CD14-positive monocyte (primary cell): ENCODE measurements around the gene SEMA3D. TPM values are rescaled to one million over a fixed set of nuclear protein-coding genes. Genes with fewer than 3 reads are reported as not detected.

Experiments used
- DNase-seq, 3 donors: peaks; one replicate each; pipeline ENCODE4 v3.0.0-alpha.2; 2011 to 2022
- H2AFZ ChIP-seq: 2 replicates; pipeline ENCODE4 v1.6.0; 2012; ENCODE audit warnings: mild to moderate bottlenecking, low read depth, low read length, inconsistent platforms; ENCODE audit not compliant: insufficient read depth, poor library complexity, severe bottlenecking
- H3K27ac ChIP-seq, 2 donors: 1 replicate in 1 of 2; 2 replicates in 1 of 2; pipeline ENCODE4 v1.5.1; 2012 to 2013; ENCODE audit warnings: low read length in 2 of 2, control low read depth in 1 of 2, inconsistent platforms in 1 of 2, low read depth in 1 of 2, mild to moderate bottlenecking in 1 of 2
- H3K27me3 ChIP-seq, 2 donors: one replicate each; pipeline versions ENCODE4 v1.6.0 to v1.6.1; 2011 to 2013; ENCODE audit warnings: low read length in 2 of 2; ENCODE audit not compliant: control insufficient read depth in 2 of 2, insufficient read depth in 2 of 2
- H3K36me3 ChIP-seq, 2 donors: replicated peaks in 1 of 2; 1 replicate in 1 of 2; 2 replicates in 1 of 2; pipeline versions ENCODE4 v1.5.1 to v1.6.1; 2012 to 2013; ENCODE audit warnings: low read length in 2 of 2, control low read depth in 1 of 2, inconsistent platforms in 1 of 2, mild to moderate bottlenecking in 1 of 2; ENCODE audit not compliant: insufficient read depth in 2 of 2, control insufficient read depth in 1 of 2
- H3K4me1 ChIP-seq, 2 donors: 1 replicate in 1 of 2; 2 replicates in 1 of 2; pipeline versions ENCODE4 v1.5.1 to v1.6.1; 2012 to 2013; ENCODE audit warnings: low read length in 2 of 2, control low read depth in 1 of 2, inconsistent platforms in 1 of 2, mild to moderate bottlenecking in 1 of 2, moderate library complexity in 1 of 2; ENCODE audit not compliant: insufficient read depth in 2 of 2, control insufficient read depth in 1 of 2
- H3K4me2 ChIP-seq: replicated peaks from 2 replicates; pipeline ENCODE3; 2012; ENCODE audit warnings: low read length, moderate library complexity, mild to moderate bottlenecking; ENCODE audit not compliant: poor library complexity, severe bottlenecking; ENCODE audit errors: extremely low read depth
- H3K4me3 ChIP-seq, 3 experiments: fragments of 200-600 bp in 1 of 3; sonication (generic) in 1 of 3; replicated peaks in 1 of 3; 1 replicate in 2 of 3; 2 replicates in 1 of 3; pipeline ENCODE4 v1.5.1; 2011 to 2013; ENCODE audit warnings: low read length in 3 of 3, mild to moderate bottlenecking in 3 of 3, control low read depth in 2 of 3, low read depth in 2 of 3, inconsistent platforms in 1 of 3, moderate library complexity in 1 of 3
- H3K79me2 ChIP-seq: 2 replicates; pipeline ENCODE4 v1.6.0; 2012; ENCODE audit warnings: mild to moderate bottlenecking, control low read depth, inconsistent platforms, low read length, moderate library complexity; ENCODE audit not compliant: insufficient read depth
- H3K9ac ChIP-seq: 2 replicates; pipeline ENCODE4 v1.6.0; 2017; ENCODE audit warnings: low read length, mild to moderate bottlenecking; ENCODE audit not compliant: insufficient read depth, poor library complexity, severe bottlenecking
- H3K9me3 ChIP-seq, 2 donors: replicated peaks in 1 of 2; 1 replicate in 1 of 2; 2 replicates in 1 of 2; pipeline versions ENCODE4 v1.5.1 to v1.6.1; 2012 to 2013; ENCODE audit warnings: low read length in 2 of 2, control low read depth in 1 of 2; ENCODE audit not compliant: control insufficient read depth in 1 of 2, insufficient read depth in 1 of 2
- H4K20me1 ChIP-seq: 2 replicates; pipeline ENCODE4 v1.6.0; 2012; ENCODE audit warnings: mild to moderate bottlenecking, low read length, control low read depth, moderate library complexity; ENCODE audit not compliant: insufficient read depth
- H3K27ac Mint-ChIP-seq, 7 donors: one replicate each; pipeline ENCODE4 v1.8.0; 2020; ENCODE audit warnings: mild to moderate bottlenecking in 7 of 7, mixed read lengths in 7 of 7, moderate library complexity in 6 of 7, inconsistent platforms in 2 of 7
- H3K27me3 Mint-ChIP-seq, 3 donors: one replicate each; pipeline ENCODE4 v1.8.0; 2021 to 2022; ENCODE audit warnings: low read depth in 3 of 3, mild to moderate bottlenecking in 3 of 3, mixed read lengths in 3 of 3, moderate library complexity in 3 of 3, inconsistent platforms in 1 of 3
- H3K36me3 Mint-ChIP-seq, 2 donors: one replicate each; pipeline ENCODE4 v1.8.0; 2020; ENCODE audit warnings: mixed read lengths in 2 of 2, inconsistent platforms in 1 of 2, mild to moderate bottlenecking in 1 of 2
- H3K4me1 Mint-ChIP-seq: one replicate; pipeline ENCODE4 v1.8.0; 2020; ENCODE audit warnings: mild to moderate bottlenecking, mixed read lengths
- H3K4me3 Mint-ChIP-seq, 2 donors: one replicate each; pipeline ENCODE4 v1.8.0; 2020; ENCODE audit warnings: mild to moderate bottlenecking in 2 of 2, mixed read lengths in 2 of 2, moderate library complexity in 1 of 2
- H3K9me3 Mint-ChIP-seq, 7 donors: one replicate each; pipeline ENCODE4 v1.8.0; 2020 to 2022; ENCODE audit warnings: mixed read lengths in 7 of 7, mild to moderate bottlenecking in 6 of 7, moderate library complexity in 6 of 7, inconsistent platforms in 2 of 7
- CTCF ChIP-seq: fragments of 200-600 bp; IDR thresholded peaks from one replicate; pipeline ENCODE4 v1.8.0; 2022; ENCODE audit warnings: antibody characterized with exemption, mild to moderate bottlenecking
- WGBS: methylation state at CpG from one replicate; pipeline ENCODE4 v1.1.5; 2013; ENCODE audit warnings: missing lambda C conversion rate; ENCODE audit not compliant: insufficient coverage; 5-methylcytosine and 5-hydroxymethylcytosine counted together
- intact Hi-C, 2 donors: fragments of 100-400 bp; cut with micrococcal nuclease; formaldehyde crosslinking; loops; one replicate each; pipeline versions ENCODE4 v1.15.0 to v1.15.1; 2023
- polyA plus RNA-seq, 3 donors: library from polyadenylated mRNA; depleted of rRNA in 1 of 3; unstranded in 2 of 3; stranded (reverse) in 1 of 3; fragments of 300-500 nt in 2 of 3; fragments of >200 nt in 1 of 3; fragmentation: Illumina TruSeq in 2 of 3; gene quantifications; 1 replicate in 2 of 3; 2 replicates in 1 of 3; pipeline ENCODE4 v1.2.3, GENCODE V29; 2012 to 2021

Gene SEMA3D
- polyA plus RNA-seq, 3 donors = not detected

- no peaks in the 10 kb centered on the region for H3K27me3 Mint-ChIP-seq
- H3K36me3 ChIP-seq = no peaks in the 10 kb centered on the region
- no peak overlapping the region for H3K9ac ChIP-seq
- no peak overlapping the region for H3K4me3 Mint-ChIP-seq
- H3K27me3 ChIP-seq = no peaks in the 10 kb centered on the region
- DNase-seq = no peak
- no peak overlapping the region for H3K27ac ChIP-seq
- H3K27ac Mint-ChIP-seq = no peak overlapping the region
- no peaks in the 10 kb centered on the region for H3K79me2 ChIP-seq
- no peak for TF ChIP-seq CTCF
- H3K4me1 Mint-ChIP-seq = no peaks in the 10 kb centered on the region
- WGBS = no CpG with 5 or more reads among the region's 2 CpGs
- no peak overlapping the region for H3K4me2 ChIP-seq
- intact Hi-C loops = no loop called here
- H4K20me1 ChIP-seq = no peaks in the 10 kb centered on the region
- no peaks in the 10 kb centered on the region for H3K9me3 ChIP-seq
- no peak overlapping the region for H3K4me3 ChIP-seq
- H3K4me1 ChIP-seq = no peaks in the 10 kb centered on the region
- no peaks in the 10 kb centered on the region for H3K36me3 Mint-ChIP-seq
- H3K9me3 Mint-ChIP-seq = peaks cover 0 to 10% (median 2%) of the 10 kb centered on the region in 7 donors
- no peak overlapping the region for H2AFZ ChIP-seq
Measured at GRCh38 chr7:85205754-85206153, 18.9 kb upstream of the SEMA3D start.

- H3K27ac ChIP-seq = no peak overlapping the region
- no peak overlapping the region for H3K4me3 Mint-ChIP-seq
- no peak for DNase-seq
- peaks cover 0 to 10% (median 2%) of the 10 kb centered on the region in 7 donors for H3K9me3 Mint-ChIP-seq
- no peak overlapping the region for H3K27ac Mint-ChIP-seq
- no peaks in the 10 kb centered on the region for H3K4me1 Mint-ChIP-seq
- no peak overlapping the region for H2AFZ ChIP-seq
- no peaks in the 10 kb centered on the region for H4K20me1 ChIP-seq
- intact Hi-C loops = no loop called here
- WGBS = no CpG with 5 or more reads among the region's 2 CpGs
- no peaks in the 10 kb centered on the region for H3K79me2 ChIP-seq
- no peak overlapping the region for H3K4me3 ChIP-seq
- no peaks in the 10 kb centered on the region for H3K36me3 ChIP-seq
- no peak for TF ChIP-seq CTCF
- H3K36me3 Mint-ChIP-seq = no peaks in the 10 kb centered on the region
- H3K4me2 ChIP-seq = no peak overlapping the region
- no peak overlapping the region for H3K9ac ChIP-seq
- H3K27me3 Mint-ChIP-seq = no peaks in the 10 kb centered on the region
- no peaks in the 10 kb centered on the region for H3K27me3 ChIP-seq
- no peaks in the 10 kb centered on the region for H3K4me1 ChIP-seq
- H3K9me3 ChIP-seq = no peaks in the 10 kb centered on the region
Measured at GRCh38 chr7:85204496-85204895, 17.6 kb upstream of the SEMA3D start.
